ENCODE measurements around the gene INS.

The INS gene

DNA sequence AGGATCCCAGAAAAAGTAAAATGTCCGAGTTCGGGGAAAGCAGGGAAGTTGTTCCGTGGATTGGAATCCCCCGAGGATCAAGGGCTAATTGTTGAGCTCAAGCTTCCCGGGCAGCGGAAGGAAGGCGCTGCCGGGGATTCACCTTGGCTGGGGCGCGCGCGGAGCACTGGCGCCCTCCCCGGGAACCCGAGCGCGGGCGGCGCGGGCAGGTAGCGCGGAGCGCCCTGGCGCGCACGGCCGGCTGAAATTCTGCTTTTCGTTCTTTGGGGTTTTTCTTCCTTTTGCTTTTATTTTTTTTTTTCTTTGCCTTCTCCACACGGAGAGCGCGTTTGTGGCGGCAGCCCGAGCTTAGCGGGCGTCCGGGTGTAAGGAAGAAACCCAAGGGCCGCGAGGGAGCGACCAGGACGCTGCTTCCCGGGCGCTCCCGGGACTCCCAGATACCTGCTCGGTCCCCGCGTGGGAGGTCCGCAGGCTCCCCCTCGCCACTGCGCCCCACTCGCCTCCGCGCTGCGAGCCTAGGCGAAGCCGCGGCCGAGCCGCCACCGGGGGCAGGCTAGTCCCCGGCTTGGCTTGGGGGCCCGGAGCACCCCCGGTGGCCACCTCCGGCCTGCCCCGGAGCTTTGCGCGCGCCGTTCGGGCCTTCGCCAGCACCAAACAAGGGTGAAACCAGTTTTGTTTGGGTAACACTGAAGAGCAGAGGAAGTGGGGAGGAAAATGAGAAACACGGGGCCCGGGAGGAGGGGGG is 17.0 kb downstream of the INS start:
- DNase-seq (ENCODE audit: low read depth), result no peak

DNA sequence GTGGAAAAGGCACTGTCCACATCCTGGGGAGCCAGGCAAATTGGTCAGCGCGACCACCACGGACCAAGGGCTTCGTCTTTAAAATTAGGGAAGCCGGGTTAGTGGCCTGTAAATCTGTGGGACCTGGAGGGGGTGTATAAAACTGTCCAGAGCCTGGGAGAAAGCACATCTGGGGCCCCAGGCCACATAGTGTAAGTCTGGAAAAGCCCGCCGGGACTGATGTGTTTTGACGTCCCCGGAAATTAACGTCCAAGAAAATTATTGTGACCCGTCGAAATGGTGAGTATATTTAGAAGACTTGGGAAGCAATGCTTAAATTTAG is 17.6 kb downstream of the INS start:
- DNase-seq (ENCODE audit: low read depth), result no peak

DNA sequence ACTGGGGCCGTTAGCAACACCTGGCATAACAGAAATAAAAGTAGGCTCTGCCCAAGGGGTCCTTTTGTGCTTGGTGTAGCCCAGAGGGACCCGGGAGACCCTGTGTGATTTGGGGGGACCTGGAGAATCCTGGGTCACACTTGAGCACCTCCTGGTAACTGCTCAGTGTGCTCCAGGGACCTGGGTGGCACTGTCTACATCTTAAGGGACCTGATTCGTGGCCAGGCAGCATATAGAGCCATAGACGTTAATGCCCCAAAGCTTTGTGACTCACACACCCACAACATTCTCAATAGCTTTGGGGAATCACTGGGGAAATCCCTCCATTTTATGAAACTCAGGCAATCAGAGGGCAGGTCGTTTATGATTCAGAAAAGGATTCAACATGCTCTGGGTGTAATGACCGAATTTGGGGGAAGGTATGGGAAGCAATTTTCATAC is 18.2 kb downstream of the INS start:
- DNase-seq (ENCODE audit: low read depth), result peak; percentile 77

- DNase-seq (ENCODE audit: low read depth), result peak; percentile 67
These were observed 18.7 kb downstream of the INS start for GRCh38 chr11:2142300-2142759.

GRCh38 chr11:2140411-2141400 is 20.3 kb downstream of the INS start:
- DNase-seq (ENCODE audit: low read depth), result no peak

DNA sequence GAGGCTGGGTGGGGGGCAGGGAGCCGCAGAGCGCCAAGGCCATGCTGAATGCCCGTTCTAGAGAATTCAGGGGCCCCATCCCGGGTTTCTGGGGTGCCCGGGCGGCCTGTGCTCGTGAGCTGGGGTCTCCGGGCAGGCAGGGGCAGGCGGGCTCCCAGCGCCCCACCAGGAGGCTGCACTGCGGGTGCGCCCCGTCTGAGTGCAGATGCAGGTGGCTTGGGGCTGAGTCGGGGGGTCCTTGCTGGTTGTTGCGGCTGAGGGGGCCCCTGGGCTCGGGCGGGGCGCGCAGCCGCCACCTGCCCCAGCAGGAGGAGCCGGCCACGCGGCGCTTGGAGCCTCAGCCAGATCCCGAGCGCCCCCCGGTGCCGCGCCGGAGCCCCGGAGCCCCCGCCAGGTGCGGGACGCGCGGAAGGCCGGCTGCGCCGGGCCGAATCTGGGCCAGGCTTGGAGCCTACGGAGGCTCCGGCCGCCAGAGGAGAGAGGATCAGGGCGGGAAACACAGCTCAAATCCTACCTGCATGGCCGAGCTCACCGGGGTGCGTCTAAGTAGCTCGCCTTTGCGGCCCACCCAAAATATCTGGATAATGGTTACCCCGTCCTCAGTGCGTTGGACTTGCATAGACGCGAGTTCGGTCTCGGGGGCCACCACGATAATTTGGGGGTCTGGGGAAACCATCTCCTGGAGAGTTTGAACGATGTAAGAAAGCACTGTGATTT is 21.2 kb downstream of the INS start:
- no peak for DNase-seq (ENCODE audit: low read depth)

DNA sequence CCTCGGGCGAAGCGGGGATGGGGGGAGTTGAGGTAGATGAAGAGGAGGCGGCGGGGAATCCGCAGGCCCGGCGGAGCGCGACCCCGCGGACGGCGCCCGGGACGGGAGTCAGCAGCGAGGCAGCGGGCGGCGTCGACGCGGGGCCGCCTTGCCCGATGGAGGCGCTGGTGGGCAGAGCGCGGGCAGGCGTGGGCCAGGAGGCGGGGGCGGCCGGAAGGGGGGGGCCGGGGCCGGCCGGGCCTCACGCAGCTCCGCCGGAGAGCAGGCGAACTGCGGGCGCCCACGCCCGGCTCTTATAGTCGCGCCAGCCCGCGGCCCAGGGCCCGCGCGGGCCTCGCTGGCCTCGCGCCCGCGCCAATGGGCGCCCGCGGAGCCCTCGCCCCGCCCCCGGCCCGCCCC is 21.9 kb downstream of the INS start, which contains the start of gene IGF2:
TSS of gene IGF2 (minus strand) at position 267 of the 399 bp plus-strand sequence. CDS start 3,866 bp downstream, outside the sequence.
- DNase-seq (ENCODE audit: low read depth), result no peak

DNA sequence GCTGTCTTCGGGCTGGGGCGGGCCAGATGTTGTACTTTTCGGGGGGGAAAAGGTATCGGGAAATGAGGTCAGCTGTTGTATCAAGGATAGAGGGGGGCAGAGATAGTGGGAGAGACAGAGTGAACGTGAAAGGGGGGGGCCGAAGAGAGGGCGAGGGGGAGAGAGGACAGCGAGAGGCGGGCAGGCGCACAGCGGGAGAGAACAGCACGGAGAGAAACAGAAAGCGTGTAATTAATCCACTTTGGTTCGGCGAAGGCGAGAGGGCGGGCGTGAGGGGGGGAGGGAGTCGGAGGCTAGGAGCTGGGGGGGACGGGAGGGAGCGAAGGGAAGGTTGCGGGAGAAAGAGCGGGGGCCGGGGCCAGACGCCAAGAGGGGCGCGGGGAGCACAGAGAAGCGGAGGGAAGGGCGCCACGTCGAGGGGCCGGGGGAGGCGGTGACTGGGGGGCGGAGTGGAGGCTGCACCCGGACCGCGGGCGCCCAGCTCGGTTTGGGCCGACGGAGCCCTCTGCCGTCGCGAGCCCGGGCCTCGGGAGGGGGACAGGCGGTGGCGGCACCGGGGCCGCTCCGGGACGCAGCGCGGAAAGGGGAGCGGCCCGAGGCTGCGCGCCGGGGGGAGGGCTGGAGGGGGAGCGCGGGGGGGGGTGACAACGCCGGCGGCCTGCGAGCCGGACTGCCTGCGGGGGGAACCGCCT is 22.4 kb downstream of the INS start:
- DNase-seq (ENCODE audit: low read depth), result no peak

- DNase-seq (ENCODE audit: low read depth), result no peak
These were observed 23.0 kb downstream of the INS start for GRCh38 chr11:2138068-2138430.

GRCh38 chr11:2137202-2138067 is 23.6 kb downstream of the INS start:
- DNase-seq (ENCODE audit: low read depth), result peak; percentile 70

GRCh38 chr11:2136952-2137201 is 24.1 kb downstream of the INS start:
- no peak for DNase-seq (ENCODE audit: low read depth)

GRCh38 chr11:2136209-2136951 is 24.6 kb downstream of the INS start:
- DNase-seq (ENCODE audit: low read depth), result no peak

GRCh38 chr11:2135648-2136201 is 25.3 kb downstream of the INS start:
- no peak for DNase-seq (ENCODE audit: low read depth)

DNA sequence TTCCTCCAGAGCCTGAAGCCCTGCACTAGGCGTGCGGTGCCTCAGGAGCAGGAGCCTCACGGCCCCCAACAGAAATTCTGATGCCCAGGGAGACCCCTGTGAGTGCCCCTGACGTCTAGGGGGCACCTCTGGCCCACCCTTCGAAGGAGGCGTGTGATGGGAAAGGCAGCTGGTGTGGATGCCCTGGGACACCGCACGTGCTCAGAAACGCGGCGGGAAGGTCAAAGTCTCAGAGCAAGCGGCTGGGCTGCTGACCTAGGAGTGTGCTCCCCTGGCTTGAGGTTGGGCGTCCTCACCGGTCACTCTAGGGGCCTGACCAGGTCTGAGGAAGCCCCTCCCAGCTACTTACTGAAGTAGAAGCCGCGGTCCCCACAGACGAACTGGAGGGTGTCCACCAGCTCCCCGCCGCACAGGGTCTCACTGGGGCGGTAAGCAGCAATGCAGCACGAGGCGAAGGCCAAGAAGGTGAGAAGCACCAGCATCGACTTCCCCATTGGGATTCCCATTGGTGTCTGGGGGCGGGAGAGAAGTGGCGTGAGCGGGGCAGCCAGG is 25.9 kb downstream of the INS start:
- DNase-seq (ENCODE audit: low read depth), result no peak

DNA sequence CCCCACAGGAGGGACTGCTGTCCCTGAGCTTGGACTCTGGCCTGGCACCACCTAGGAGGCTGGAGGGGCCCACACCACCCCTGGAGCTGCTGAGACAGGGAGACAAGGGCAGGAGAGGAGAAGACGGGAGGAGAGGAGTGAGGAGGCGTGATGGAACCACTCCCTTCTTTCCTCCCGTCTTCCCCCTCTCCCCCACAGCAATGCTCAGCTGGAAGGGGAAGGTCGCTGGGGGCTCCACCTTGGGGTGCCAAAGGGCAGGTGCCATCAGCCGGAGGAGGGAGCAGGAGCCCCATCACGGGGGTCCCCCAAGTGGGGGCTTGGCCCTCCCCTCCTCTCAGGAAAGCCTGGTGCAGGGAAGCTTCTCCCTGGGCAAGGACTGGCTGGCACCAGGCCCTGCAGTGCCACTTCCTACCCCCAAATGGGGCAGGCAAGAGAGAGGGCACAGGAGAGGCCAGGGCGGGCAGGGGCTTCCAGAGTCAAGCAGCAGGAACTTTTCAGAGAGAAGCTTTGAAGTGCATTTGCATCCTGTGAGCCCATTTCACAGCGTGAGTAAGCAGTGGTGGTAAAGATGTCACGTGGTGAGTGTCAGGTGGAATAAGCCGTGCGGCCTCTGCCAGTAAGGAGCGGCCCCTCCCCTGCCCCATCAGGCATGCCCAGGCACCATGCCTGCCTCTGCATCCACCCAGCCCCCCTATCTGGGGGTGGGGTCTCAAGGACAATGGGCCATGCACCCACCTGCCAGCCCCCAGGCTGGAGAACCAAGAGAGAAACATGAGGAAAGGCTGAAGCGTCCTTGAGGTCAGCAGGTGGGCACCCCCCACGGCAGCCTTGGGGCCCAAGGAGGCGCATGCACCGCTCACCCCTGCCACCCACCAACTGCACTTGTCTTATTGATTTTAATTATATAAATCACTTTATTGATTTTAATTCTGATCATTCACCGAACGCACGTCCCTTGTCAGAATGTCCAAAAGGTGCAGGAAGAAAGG is 26.7 kb downstream of the INS start:
- no peak for DNase-seq (ENCODE audit: low read depth)

DNA sequence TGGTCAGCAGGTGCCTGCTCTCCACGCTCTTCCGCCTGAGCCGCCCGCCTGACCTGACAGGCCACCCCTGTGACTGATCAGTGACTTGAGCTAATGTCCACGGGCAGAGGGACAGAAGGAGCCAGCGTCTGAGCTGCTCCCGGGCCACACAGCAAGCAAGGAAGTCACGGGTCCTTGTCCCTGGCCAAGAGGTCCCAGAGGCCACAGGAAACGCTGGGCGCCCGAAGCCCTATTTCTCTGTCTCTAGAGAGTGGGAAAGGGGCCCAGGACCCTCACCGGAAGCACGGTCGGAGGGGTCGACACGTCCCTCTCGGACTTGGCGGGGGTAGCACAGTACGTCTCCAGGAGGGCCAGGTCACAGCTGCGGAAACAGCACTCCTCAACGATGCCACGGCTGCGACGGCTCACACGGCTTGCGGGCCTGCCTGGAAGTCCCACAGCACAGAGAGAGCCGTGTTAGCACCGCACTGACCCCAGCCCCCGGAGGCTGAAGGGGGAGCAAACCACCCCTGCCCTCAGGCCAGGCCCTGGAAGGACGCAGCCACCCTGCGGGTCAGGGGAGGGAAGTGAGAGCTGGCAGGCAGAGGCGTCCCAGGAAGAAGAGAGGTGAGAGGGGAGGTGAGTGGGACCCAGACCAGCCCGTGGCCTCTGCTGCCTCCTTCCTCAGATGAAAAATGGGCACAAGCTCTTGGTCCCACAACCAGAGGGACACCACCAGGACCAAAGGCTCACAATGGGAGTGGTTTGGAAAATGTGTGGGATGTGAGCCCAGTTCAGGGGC is 27.6 kb downstream of the INS start:
- no peak for DNase-seq (ENCODE audit: low read depth)

GRCh38 chr11:2132874-2133240 is 28.2 kb downstream of the INS start:
- DNase-seq (ENCODE audit: low read depth), result no peak

DNA sequence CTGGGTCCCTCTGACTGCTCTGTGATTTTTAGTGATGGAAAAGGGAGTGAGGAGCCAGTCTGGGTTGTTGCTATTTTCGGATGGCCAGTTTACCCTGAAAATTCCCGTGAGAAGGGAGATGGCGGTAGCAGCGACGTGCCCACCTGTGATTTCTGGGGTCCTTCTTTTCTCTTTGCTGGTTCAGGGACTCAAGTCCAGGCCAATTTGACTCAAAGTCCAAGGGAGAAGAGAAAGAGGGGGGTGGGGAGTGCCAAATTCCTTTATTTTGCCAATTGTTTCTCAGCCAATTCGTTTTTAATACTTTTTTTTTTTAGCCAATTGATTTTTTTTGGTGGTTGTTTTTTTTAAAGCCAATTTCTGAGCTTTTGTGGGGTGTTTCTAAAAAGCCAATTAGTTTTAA is 28.8 kb downstream of the INS start:
- DNase-seq (ENCODE audit: low read depth), result no peak

Data from ELR (cell line).